Fibroblast of villous mesenchyme (primary cell): ENCODE data around the gene RPAIN. TPM values are rescaled to one million over a fixed set of nuclear protein-coding genes. Genes with fewer than 3 reads are reported as not detected.
"Not testable (repeated sequence)": the region's sequence is repeated elsewhere in the genome, so short reads cannot be mapped to it uniquely, and the experiment has no call there.

Source experiments
- DNase-seq: peaks from one replicate; pipeline ENCODE4 v3.0.0-alpha.2; 2010; ENCODE audit warnings: low read depth
- H3K4me3 ChIP-seq: 2 replicates; pipeline ENCODE4 v1.5.1; 2011; ENCODE audit warnings: low read depth, mild to moderate bottlenecking, low read length
- CTCF ChIP-seq: IDR thresholded peaks from 2 replicates; pipeline ENCODE4 v1.5.1; 2012; ENCODE audit warnings: low read depth, mild to moderate bottlenecking, low read length; ENCODE audit not compliant: insufficient read depth
- total RNA-seq: library from RNA; depleted of rRNA; stranded (reverse); fragments of >200 nt; gene quantifications from 2 replicates; pipeline ENCODE4 v1.2.3, GENCODE V29; 2012

RPAIN gene
- total RNA-seq, 1 donor, result 35.0 TPM

GRCh38 chr17:5429191-5429887 is 9.4 kb downstream of the RPAIN start:
- TF ChIP-seq CTCF, result no peak
- H3K4me3 ChIP-seq, result no peak overlapping the region
- DNase-seq, result peak; percentile 10

GRCh38 chr17:5430413-5430999 is 10.5 kb downstream of the RPAIN start:
- no peak overlapping the region for H3K4me3 ChIP-seq
- TF ChIP-seq CTCF, result no peak

GRCh38 chr17:5431234-5431633 is 11.3 kb downstream of the RPAIN start:
- DNase-seq, result not testable (repeated sequence)

More at GRCh38 chr17:5430413-5430999, 10.5 kb downstream of the RPAIN start:
- DNase-seq, result no peak

GRCh38 chr17:5431949-5432556 is 12.1 kb downstream of the RPAIN start:
- TF ChIP-seq CTCF, result no peak
- DNase-seq, result no peak

More at GRCh38 chr17:5431234-5431633, 11.3 kb downstream of the RPAIN start:
- H3K4me3 ChIP-seq, result not testable (repeated sequence)

GRCh38 chr17:5434984-5435383 is 15.0 kb downstream of the RPAIN start:
- no peak for TF ChIP-seq CTCF
- no peak for DNase-seq
- no peak overlapping the region for H3K4me3 ChIP-seq

More at GRCh38 chr17:5431949-5432556, 12.1 kb downstream of the RPAIN start:
- no peak overlapping the region for H3K4me3 ChIP-seq

GRCh38 chr17:5435781-5436315 is 15.9 kb downstream of the RPAIN start:
- not testable (repeated sequence) for H3K4me3 ChIP-seq, DNase-seq

GRCh38 chr17:5437721-5438317 is 17.8 kb downstream of the RPAIN start:
- DNase-seq, result peak; percentile 54
- peak overlapping the region; percentile 77 for H3K4me3 ChIP-seq

More at GRCh38 chr17:5437721-5438317, 17.8 kb downstream of the RPAIN start:
- no peak for TF ChIP-seq CTCF
